Thymus (tissue), 11 donors: ENCODE data around the gene KLHL7. TPM values are rescaled to one million over a fixed set of nuclear protein-coding genes. Genes with fewer than 3 reads are reported as not detected.

Source experiments
- DNase-seq, 9 donors: peaks; one replicate each; pipeline ENCODE4 v3.0.0-alpha.2; 2013; ENCODE audit warnings: low spot score in 9 of 9, low read depth in 6 of 9, missing footprints in 1 of 9
- H3K27ac ChIP-seq, 2 donors: one replicate each; pipeline ENCODE4 v1.5.1; 2013; ENCODE audit warnings: control low read depth in 1 of 2, low read depth in 1 of 2, low read length in 1 of 2, mild to moderate bottlenecking in 1 of 2, moderate library complexity in 1 of 2
- H3K27me3 ChIP-seq, 2 donors: one replicate each; pipeline ENCODE4 v1.5.1; 2013; ENCODE audit warnings: low read length in 1 of 2; ENCODE audit not compliant: control insufficient read depth in 2 of 2, insufficient read depth in 1 of 2
- H3K36me3 ChIP-seq, 2 donors: one replicate each; pipeline ENCODE4 v1.5.1; 2013; ENCODE audit warnings: low read length in 1 of 2, mild to moderate bottlenecking in 1 of 2, moderate library complexity in 1 of 2; ENCODE audit not compliant: control insufficient read depth in 2 of 2, insufficient read depth in 2 of 2
- H3K4me1 ChIP-seq, 2 donors: one replicate each; pipeline ENCODE4 v1.5.1; 2013; ENCODE audit warnings: low read length in 2 of 2; ENCODE audit not compliant: control insufficient read depth in 2 of 2, insufficient read depth in 2 of 2
- H3K4me3 ChIP-seq, 2 donors: one replicate each; pipeline ENCODE4 v1.5.1; 2013; ENCODE audit warnings: low read length in 2 of 2, control low read depth in 1 of 2, mild to moderate bottlenecking in 1 of 2
- H3K9me3 ChIP-seq, 2 donors: one replicate each; pipeline ENCODE4 v1.5.1; 2013; ENCODE audit warnings: low read length in 1 of 2, mild to moderate bottlenecking in 1 of 2; ENCODE audit not compliant: control insufficient read depth in 2 of 2, insufficient read depth in 1 of 2
- WGBS: extraction: QIAGEN DNeasy Blood & Tissue Kit; methylation state at CpG from one replicate; pipeline ENCODE4 v1.1.7; 2013; 5-methylcytosine and 5-hydroxymethylcytosine counted together
- polyA plus RNA-seq: library from polyadenylated mRNA; stranded (reverse); fragments of 200-250 nt; gene quantifications from one replicate; pipeline ENCODE4 v1.2.3, GENCODE V29; 2013
- total RNA-seq: library from RNA; stranded (reverse); fragments of 120-200 nt; gene quantifications from one replicate; pipeline ENCODE4 v1.2.4, GENCODE V29; 2013
- donor health status: healthy.

The KLHL7 gene
- total and polyA plus RNA-seq, 2 donors, result 20.9 to 23.4 TPM

GRCh38 chr7:23074443-23075261, 30.9 kb upstream of the KLHL7 start:
- WGBS, result 78% methylated on average over 2 of the region's 2 CpGs
- Histone ChIP-seq H3K4me3 (no peak overlapping the region), H3K4me1 (no peaks in the 10 kb centered on the region), H3K9me3 (no peaks in the 10 kb centered on the region), H3K27ac (no peak overlapping the region), H3K27me3 (no peaks in the 10 kb centered on the region), H3K36me3 (no peaks in the 10 kb centered on the region)
- DNase-seq, result no peak

GRCh38 chr7:23075571-23075970, 30.0 kb upstream of the KLHL7 start:
- no peaks in the 10 kb centered on the region for H3K27me3 ChIP-seq
- no peak for DNase-seq
- WGBS, result 64% methylated on average over 3 of the region's 3 CpGs

GRCh38 chr7:23076772-23077171, 28.8 kb upstream of the KLHL7 start:
- no peak overlapping the region for H3K4me3 ChIP-seq
- DNase-seq, result no peak
- H3K4me1 ChIP-seq, result no peaks in the 10 kb centered on the region
- 53% methylated on average over 3 of the region's 3 CpGs for WGBS
- no peaks in the 10 kb centered on the region for H3K27me3 ChIP-seq
- H3K27ac ChIP-seq, result no peak overlapping the region
- no peaks in the 10 kb centered on the region for H3K9me3 ChIP-seq
- no peaks in the 10 kb centered on the region for H3K36me3 ChIP-seq

More at GRCh38 chr7:23075571-23075970, 30.0 kb upstream of the KLHL7 start:
- Histone ChIP-seq H3K27ac (no peak overlapping the region), H3K9me3 (no peaks in the 10 kb centered on the region), H3K4me3 (no peak overlapping the region), H3K4me1 (no peaks in the 10 kb centered on the region), H3K36me3 (no peaks in the 10 kb centered on the region)

- H3K4me3 ChIP-seq, result no peak overlapping the region
- no peaks in the 10 kb centered on the region for H3K36me3 ChIP-seq
- H3K27me3 ChIP-seq, result peaks cover 0 to 2% of the 10 kb centered on the region in 2 donors
- peaks cover 0 to 14% of the 10 kb centered on the region in 2 donors for H3K9me3 ChIP-seq
- no peak overlapping the region for H3K27ac ChIP-seq
- 80% methylated on average over 4 of the region's 4 CpGs for WGBS
- DNase-seq, result no peak
- no peaks in the 10 kb centered on the region for H3K4me1 ChIP-seq
Measured at GRCh38 chr7:23093111-23093510, 12.5 kb upstream of the KLHL7 start.

GRCh38 chr7:23093546-23093945, 12.0 kb upstream of the KLHL7 start:
- no peak for DNase-seq
- WGBS, result 100% methylated on average over 1 of the region's 1 CpG

GRCh38 chr7:23096518-23097290, 8.9 kb upstream of the KLHL7 start:
- Histone ChIP-seq H3K27ac (no peak overlapping the region), H3K36me3 (no peaks in the 10 kb centered on the region), H3K27me3 (no peaks in the 10 kb centered on the region), H3K9me3 (peaks cover 0 to 14% of the 10 kb centered on the region in 2 donors), H3K4me1 (no peaks in the 10 kb centered on the region), H3K4me3 (no peak overlapping the region)
- WGBS, result 100% methylated on average over 2 of the region's 2 CpGs
- DNase-seq, result no peak

More at GRCh38 chr7:23093546-23093945, 12.0 kb upstream of the KLHL7 start:
- Histone ChIP-seq H3K27me3 (peaks cover 0 to 2% of the 10 kb centered on the region in 2 donors), H3K27ac (no peak overlapping the region), H3K36me3 (no peaks in the 10 kb centered on the region), H3K4me1 (no peaks in the 10 kb centered on the region), H3K9me3 (peaks cover 0 to 14% of the 10 kb centered on the region in 2 donors), H3K4me3 (no peak overlapping the region)

- Histone ChIP-seq H3K4me3 (no peak overlapping the region), H3K36me3 (no peaks in the 10 kb centered on the region), H3K27ac (no peak overlapping the region), H3K9me3 (peaks cover 0 to 14% of the 10 kb centered on the region in 2 donors), H3K4me1 (no peaks in the 10 kb centered on the region), H3K27me3 (no peaks in the 10 kb centered on the region)
- 98% methylated on average over 9 of the region's 9 CpGs for WGBS
- no peak for DNase-seq
Measured at GRCh38 chr7:23098029-23098428, 7.6 kb upstream of the KLHL7 start.

GRCh38 chr7:23098460-23098859, 7.1 kb upstream of the KLHL7 start:
- DNase-seq, result no peak
- Histone ChIP-seq H3K4me1 (no peaks in the 10 kb centered on the region), H3K4me3 (no peak overlapping the region), H3K27me3 (no peaks in the 10 kb centered on the region), H3K36me3 (no peaks in the 10 kb centered on the region), H3K9me3 (peaks cover 0 to 14% of the 10 kb centered on the region in 2 donors), H3K27ac (no peak overlapping the region)
- WGBS, result 99% methylated on average over 2 of the region's 2 CpGs

- no peaks in the 10 kb centered on the region for H3K36me3 ChIP-seq
- no peak for DNase-seq
- no peak overlapping the region for H3K4me3 ChIP-seq
- no peaks in the 10 kb centered on the region for H3K27me3 ChIP-seq
- H3K4me1 ChIP-seq, result no peaks in the 10 kb centered on the region
- WGBS, result 93% methylated on average over 2 of the region's 2 CpGs
- H3K27ac ChIP-seq, result no peak overlapping the region
- peaks cover 0 to 16% of the 10 kb centered on the region in 2 donors for H3K9me3 ChIP-seq
Measured at GRCh38 chr7:23100697-23101096, 4.9 kb upstream of the KLHL7 start.
